Measurements from ENCODE around the gene LY86. TPM values are rescaled to one million over a fixed set of nuclear protein-coding genes. Genes with fewer than 3 reads are reported as not detected.

Gene LY86
- total RNA-seq, 1 experiment from 2014 or later: not detected

DNA sequence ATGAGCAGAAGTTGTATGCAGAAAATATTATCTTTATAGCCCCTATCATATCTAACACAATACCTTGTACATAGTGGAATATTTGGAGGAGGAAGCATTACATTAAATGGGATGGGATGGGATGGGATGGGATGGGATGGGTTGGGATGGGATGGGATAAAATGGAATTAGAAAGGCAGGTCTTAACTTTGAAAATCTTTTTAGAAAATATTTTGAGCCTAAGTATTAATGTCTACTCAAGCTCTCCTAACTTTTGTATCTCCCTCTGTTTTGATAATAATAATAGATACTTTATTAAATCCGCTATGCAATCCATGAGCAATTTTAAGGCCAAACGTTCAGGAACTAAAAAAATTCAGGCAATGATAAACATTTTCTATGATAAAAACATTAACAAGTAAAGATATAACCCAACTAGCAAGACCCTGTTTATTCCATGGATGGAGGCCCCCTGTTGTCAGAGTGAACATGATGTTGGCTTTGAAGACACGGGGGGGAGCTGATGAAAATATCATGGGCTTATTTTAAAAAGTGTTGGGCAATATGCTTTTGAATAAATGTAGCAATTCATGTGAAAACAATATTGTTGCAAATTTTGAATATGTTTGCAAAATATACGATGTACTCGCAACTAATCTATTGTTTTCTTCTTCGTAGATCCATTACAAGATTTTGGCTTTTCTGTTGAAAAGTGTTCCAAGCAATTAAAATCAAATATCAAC, 35.9 kb downstream of the LY86 start:
- Histone ChIP-seq H3K56ac (ENCODE audit: insufficient read length, low read depth, low read length) (no peak overlapping the region), H3K27ac (ENCODE audit: insufficient read length, low read depth, low read length) (no peak overlapping the region), H3K4ac (ENCODE audit: low read depth, low read length) (no peak overlapping the region), H3K18ac (ENCODE audit: insufficient read length, low read depth, low read length) (no peak overlapping the region), H3K23ac (ENCODE audit: insufficient read length, low read depth, low read length) (no peak overlapping the region), H3T11ph (ENCODE audit: low read length) (no peak overlapping the region), H3K79me2 (ENCODE audit: insufficient read depth, low read length) (no peaks in the 10 kb centered on the region), H4K91ac (ENCODE audit: insufficient read length, low read depth, low read length) (no peak overlapping the region), H2BK12ac (ENCODE audit: insufficient read length, low read depth, low read length) (no peak overlapping the region), H3K79me1 (ENCODE audit: insufficient read depth, low read depth, low read length, poor library complexity, severe bottlenecking) (no peaks in the 10 kb centered on the region), H3K9ac (ENCODE audit: extremely low read depth, insufficient read length, low read length) (no peak overlapping the region), H4K8ac (replicated peaks; ENCODE audit: insufficient read length, low read depth, low read length) (no peak overlapping the region), H2AK5ac (ENCODE audit: insufficient read length, low read length) (no peak overlapping the region), H2AFZ (ENCODE audit: low read length) (no peak overlapping the region), H2BK120ac (ENCODE audit: low read depth, low read length, poor library complexity, severe bottlenecking) (no peak overlapping the region), H3K14ac (ENCODE audit: insufficient read depth, low read length) (no peak overlapping the region), H3K4me1 (ENCODE audit: insufficient read depth, low read length) (no peaks in the 10 kb centered on the region), H3K9me3 (ENCODE audit: control insufficient read depth, low read depth, low read length) (no peaks in the 10 kb centered on the region), H2BK20ac (ENCODE audit: low read depth, low read length, poor library complexity, severe bottlenecking) (no peak overlapping the region), H4K20me1 (ENCODE audit: control insufficient read depth, insufficient read depth, insufficient read length) (no peaks in the 10 kb centered on the region), H3K27me3 (ENCODE audit: insufficient read depth, low read length) (no peaks in the 10 kb centered on the region), H3K4me2 (ENCODE audit: insufficient read depth, insufficient read length, low read length) (no peak overlapping the region), H2BK15ac (ENCODE audit: low read depth, low read length) (no peak overlapping the region), H3K23me2 (ENCODE audit: insufficient read length, low read depth, low read length, poor library complexity, severe bottlenecking) (no peaks in the 10 kb centered on the region), H2BK5ac (ENCODE audit: insufficient read length, low read length) (no peak overlapping the region), H4K5ac (ENCODE audit: insufficient read length, low read depth, low read length) (no peak overlapping the region)
- Mint-ChIP-seq H3K4me3 (no peak overlapping the region), H3K4me1 (peaks cover 3 to 7% of the 10 kb centered on the region in 2 experiments; a peak in 1 of 4 replicates), H3K9me3 (no peaks in the 10 kb centered on the region), H3K36me3 (ENCODE audit: insufficient read depth in 1 of 3, low read depth in 3 of 3) (no peaks in the 10 kb centered on the region), H3K27me3 (ENCODE audit: low read depth) (peaks cover 19% of the 10 kb centered on the region), H3K27ac (no peak overlapping the region)
- TF ChIP-seq, protein P1, sequence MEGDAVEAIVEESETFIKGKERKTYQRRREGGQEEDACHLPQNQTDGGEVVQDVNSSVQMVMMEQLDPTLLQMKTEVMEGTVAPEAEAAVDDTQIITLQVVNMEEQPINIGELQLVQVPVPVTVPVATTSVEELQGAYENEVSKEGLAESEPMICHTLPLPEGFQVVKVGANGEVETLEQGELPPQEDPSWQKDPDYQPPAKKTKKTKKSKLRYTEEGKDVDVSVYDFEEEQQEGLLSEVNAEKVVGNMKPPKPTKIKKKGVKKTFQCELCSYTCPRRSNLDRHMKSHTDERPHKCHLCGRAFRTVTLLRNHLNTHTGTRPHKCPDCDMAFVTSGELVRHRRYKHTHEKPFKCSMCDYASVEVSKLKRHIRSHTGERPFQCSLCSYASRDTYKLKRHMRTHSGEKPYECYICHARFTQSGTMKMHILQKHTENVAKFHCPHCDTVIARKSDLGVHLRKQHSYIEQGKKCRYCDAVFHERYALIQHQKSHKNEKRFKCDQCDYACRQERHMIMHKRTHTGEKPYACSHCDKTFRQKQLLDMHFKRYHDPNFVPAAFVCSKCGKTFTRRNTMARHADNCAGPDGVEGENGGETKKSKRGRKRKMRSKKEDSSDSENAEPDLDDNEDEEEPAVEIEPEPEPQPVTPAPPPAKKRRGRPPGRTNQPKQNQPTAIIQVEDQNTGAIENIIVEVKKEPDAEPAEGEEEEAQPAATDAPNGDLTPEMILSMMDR (conservative IDR thresholded peaks at IDR 0.05): no peak
- DNase-seq: no peak
- no CpG with 5 or more reads among the region's 6 CpGs for WGBS (ENCODE audit: extremely low coverage, insufficient read length, low lambda C conversion rate)

Data from H9 (cell line).